Endothelial cell of umbilical vein (primary cell): Measurements from ENCODE around the gene NKX6-2. TPM values are rescaled to one million over a fixed set of nuclear protein-coding genes. Genes with fewer than 3 reads are reported as not detected.

Experiments
- BruUV-seq: library from RNA; stranded (reverse); fragments of 400-500 nt; replicated peaks from 2 replicates; lab custom pipeline; 2021; lab: Mats Ljungman, UMichigan
- CTCF ChIA-PET: fragments of 300-600, 350-600 bp; sonication (Branson Sonifier 250); formaldehyde crosslinking; loops from one replicate; lab custom pipeline; 2021; ENCODE audit warnings: antibody characterized with exemption, inconsistent platforms; lab: Charles Lee
- POLR2A ChIA-PET: fragments of 300-600, 350-600 bp; sonication (Branson Sonifier 250); formaldehyde crosslinking; loops from one replicate; lab custom pipeline; 2021; ENCODE audit warnings: antibody characterized with exemption, inconsistent platforms; lab: Charles Lee
- DNase-seq: peaks from one replicate; pipeline ENCODE4 v3.0.0-alpha.2; 2011; ENCODE audit warnings: low read depth, low spot score
- FAIRE-seq: peaks from 2 replicates; lab custom pipeline; 2011; peaks lifted over from hg19 to GRCh38; lab: Jason Lieb, UNC
- H2AFZ ChIP-seq: 2 replicates; pipeline ENCODE4 v1.6.0; 2012; ENCODE audit warnings: low read depth, low read length, control low read depth, inconsistent platforms
- H3K27ac ChIP-seq: 2 replicates; pipeline ENCODE4 v1.5.1; 2011; ENCODE audit warnings: low read depth, mild to moderate bottlenecking, control low read depth, low read length, moderate library complexity; ENCODE audit not compliant: insufficient read depth
- H3K27me3 ChIP-seq, 2 experiments: 2 replicates each; pipeline versions ENCODE4 v1.6.0 to v1.6.1; 2011; ENCODE audit warnings: low read length in 2 of 2, mixed read lengths in 1 of 2; ENCODE audit not compliant: control insufficient read depth in 2 of 2, insufficient read depth in 2 of 2
- H3K36me3 ChIP-seq, 2 experiments: 2 replicates in 1 of 2; 3 replicates in 1 of 2; pipeline ENCODE4 v1.5.1; 2011; ENCODE audit warnings: low read length in 2 of 2, mild to moderate bottlenecking in 1 of 2, moderate library complexity in 1 of 2; ENCODE audit not compliant: control insufficient read depth in 2 of 2, insufficient read depth in 2 of 2; ENCODE audit errors: extremely low read depth in 1 of 2
- H3K4me1 ChIP-seq: 3 replicates; pipeline ENCODE4 v1.5.1; 2011; ENCODE audit warnings: mild to moderate bottlenecking, low read length; ENCODE audit not compliant: control insufficient read depth, insufficient read depth; ENCODE audit errors: extremely low read depth
- H3K4me2 ChIP-seq: 2 replicates; pipeline ENCODE4 v1.6.1; 2011; ENCODE audit warnings: low read length, control low read depth, mixed read lengths; ENCODE audit not compliant: insufficient read depth
- H3K4me3 ChIP-seq, 3 experiments: fragments of 200-600 bp in 1 of 3; sonication (generic), shearing (Covaris generic) in 1 of 3; replicated peaks in 1 of 3; 2 replicates each; pipeline ENCODE4 v1.5.1; 2011 to 2016; ENCODE audit warnings: control low read depth in 3 of 3, low read length in 3 of 3, mild to moderate bottlenecking in 2 of 3, inconsistent platforms in 1 of 3, low read depth in 1 of 3, moderate library complexity in 1 of 3; ENCODE audit not compliant: insufficient read depth in 1 of 3
- H3K79me2 ChIP-seq: 2 replicates; pipeline ENCODE4 v1.6.0; 2012; ENCODE audit warnings: low read length, inconsistent platforms; ENCODE audit not compliant: control insufficient read depth, insufficient read depth
- H3K9ac ChIP-seq: replicated peaks from 2 replicates; pipeline ENCODE3; 2011; ENCODE audit warnings: low read length, control low read depth; ENCODE audit not compliant: insufficient read depth; ENCODE audit errors: extremely low read depth
- H3K9me1 ChIP-seq: replicated peaks from 3 replicates; pipeline ENCODE4 v1.6.0; 2011; ENCODE audit warnings: mild to moderate bottlenecking, low read length; ENCODE audit not compliant: control insufficient read depth, insufficient read depth; ENCODE audit errors: extremely low read depth
- H3K9me3 ChIP-seq: replicated peaks from 2 replicates; pipeline ENCODE4 v1.5.1; 2012; ENCODE audit warnings: low read length, inconsistent platforms; ENCODE audit not compliant: control insufficient read depth, insufficient read depth
- H4K20me1 ChIP-seq: replicated peaks from 2 replicates; pipeline ENCODE3; 2011; ENCODE audit warnings: mild to moderate bottlenecking, low read length; ENCODE audit not compliant: control insufficient read depth, insufficient read depth; ENCODE audit errors: extremely low read depth
- CTCF ChIP-seq, 2 donors: IDR thresholded peaks; 1 replicate in 1 of 2; 2 replicates in 1 of 2; pipeline ENCODE4 v1.5.1; 2011; ENCODE audit warnings: low read length in 2 of 2, mild to moderate bottlenecking in 2 of 2, moderate library complexity in 2 of 2, control low read depth in 1 of 2, inconsistent platforms in 1 of 2, low read depth in 1 of 2; ENCODE audit not compliant: insufficient read depth in 1 of 2; ENCODE audit errors: extremely low read depth in 1 of 2
- EZH2 ChIP-seq: IDR thresholded peaks from 2 replicates; pipeline ENCODE4 v1.6.1; 2012; ENCODE audit warnings: borderline replicate concordance, low read depth, mild to moderate bottlenecking, moderate library complexity, low read length, inconsistent platforms; ENCODE audit not compliant: severe bottlenecking
- FOS ChIP-seq: IDR thresholded peaks from 2 replicates; pipeline ENCODE4 v1.6.1; 2011; ENCODE audit warnings: mild to moderate bottlenecking, low read length, moderate library complexity, borderline replicate concordance; ENCODE audit not compliant: insufficient read depth
- GATA2 ChIP-seq: IDR thresholded peaks from 2 replicates; pipeline ENCODE4 v1.7.0; 2011; ENCODE audit warnings: low read depth, mild to moderate bottlenecking, moderate library complexity, mixed read lengths, low read length; ENCODE audit not compliant: insufficient read length, insufficient read depth
- JUN ChIP-seq: IDR thresholded peaks from 2 replicates; pipeline ENCODE4 v1.6.1; 2011; ENCODE audit warnings: borderline replicate concordance, low read depth; ENCODE audit not compliant: insufficient read length, insufficient read depth
- MYC ChIP-seq: IDR thresholded peaks from one replicate; pipeline ENCODE4 v1.6.1; 2011; ENCODE audit warnings: mild to moderate bottlenecking, low read depth, low read length
- POLR2A ChIP-seq: IDR thresholded peaks from 2 replicates; pipeline ENCODE4 v1.6.1; 2012; ENCODE audit warnings: low read depth, mild to moderate bottlenecking, control low read depth, low read length
- POLR2AphosphoS5 ChIP-seq: IDR thresholded peaks from 2 replicates; pipeline ENCODE4 v1.6.1; 2012; ENCODE audit warnings: low read depth, mild to moderate bottlenecking, control low read depth, low read length, moderate library complexity; ENCODE audit not compliant: insufficient read depth
- dilution Hi-C: fragments of 300-500 bp; cut with MboI; formaldehyde crosslinking; loops from one replicate; pipeline ENCODE4 v1.15.0; 2019; ENCODE audit warnings: low sequenced_read_pairs; ENCODE audit not compliant: extremely low pct_ligation_motif_present
- intact Hi-C: fragments of 100-400 bp; cut with micrococcal nuclease; formaldehyde crosslinking; loops from one replicate; pipeline ENCODE4 v1.10.0; 2022
- polyA plus RNA-seq, 4 experiments: library from polyadenylated mRNA; depleted of rRNA in 3 of 4; stranded (reverse) in 3 of 4; unstranded in 1 of 4; fragments of >200 nt; gene quantifications; 2 replicates each; pipeline versions ENCODE4 v1.2.1 to v1.2.3, GENCODE V29; 2011 to 2012; ENCODE audit warnings: missing spikeins in 1 of 4
- total RNA-seq: library from RNA; stranded (reverse); gene quantifications from 2 replicates; pipeline ENCODE4 v1.2.3, GENCODE V29; 2021
- TF ChIP-seq, protein P1 (sequence below): IDR thresholded peaks from 2 replicates; pipeline ENCODE4 v1.6.1; 2011; ENCODE audit not compliant: insufficient read depth, insufficient read length

Gene NKX6-2
- total and polyA plus RNA-seq, 2 donors (not counting 3 experiments of a cell fraction or from before 2014, with no cell fraction given) = not detected

GRCh38 chr10:132780356-132780755, 5.6 kb downstream of the NKX6-2 start:
- TF ChIP-seq CTCF (IDR thresholded peaks at IDR 0.05; ENCODE audit: extremely low read depth in 1 of 2, insufficient read depth in 1 of 2, low read depth in 1 of 2, low read length in 2 of 2) (no peak), FOS (no peak)
- Histone ChIP-seq H3K79me2 (no peaks in the 10 kb centered on the region), H3K27ac (no peak overlapping the region), H3K9me3 (no peaks in the 10 kb centered on the region), H3K36me3 (no peaks in the 10 kb centered on the region), H3K9ac (no peak overlapping the region), H4K20me1 (no peaks in the 10 kb centered on the region), H3K4me1 (no peaks in the 10 kb centered on the region), H3K9me1 (no peaks in the 10 kb centered on the region), H3K4me3 (no peak overlapping the region), H3K4me2 (no peak overlapping the region), H2AFZ (no peak overlapping the region), H3K27me3 (peaks cover 13 to 22% of the 10 kb centered on the region in 2 experiments)
- no peak for DNase-seq
- BruUV-seq = no TSS peak
- CTCF ChIA-PET = interaction anchor here (1.2 kb wide), 1 partner anchor 125 kb away, joined by 6 read pairs; no protein-coding TSS in a partner anchor
- POLR2A ChIA-PET = no interaction called here
- FAIRE-seq = no peak
- intact Hi-C loops = no loop called here
- dilution Hi-C loops = no loop called here

GRCh38 chr10:132779549-132780294, 6.2 kb downstream of the NKX6-2 start:
- FAIRE-seq (no peak), DNase-seq (no peak)
- no peak overlapping the region for H3K27ac ChIP-seq
- intact Hi-C loops (no loop called here), dilution Hi-C loops (no loop called here)
- no peaks in the 10 kb centered on the region for H3K36me3 ChIP-seq
- ChIA-PET CTCF (interaction anchor here (1.2 kb wide), 1 partner anchor 125 kb away, joined by 6 read pairs; no protein-coding TSS in a partner anchor), POLR2A (no interaction called here)
- no peak overlapping the region for H3K4me3 ChIP-seq
- H3K27me3 ChIP-seq = peaks cover 13 to 16% of the 10 kb centered on the region in 2 experiments
- BruUV-seq = no TSS peak
- H3K9me3 ChIP-seq = no peaks in the 10 kb centered on the region
- no peaks in the 10 kb centered on the region for H4K20me1 ChIP-seq
- no peak overlapping the region for H3K4me2 ChIP-seq
- H3K79me2 ChIP-seq = no peaks in the 10 kb centered on the region
- TF ChIP-seq GATA2 (no peak), POLR2AphosphoS5 (no peak), MYC (no peak), POLR2A (no peak), JUN (no peak), EZH2 (no peak), CTCF (IDR thresholded peaks at IDR 0.05; ENCODE audit: extremely low read depth in 1 of 2, insufficient read depth in 1 of 2, low read depth in 1 of 2, low read length in 2 of 2) (no peak), FOS (no peak)
- TF ChIP-seq, protein P1, sequence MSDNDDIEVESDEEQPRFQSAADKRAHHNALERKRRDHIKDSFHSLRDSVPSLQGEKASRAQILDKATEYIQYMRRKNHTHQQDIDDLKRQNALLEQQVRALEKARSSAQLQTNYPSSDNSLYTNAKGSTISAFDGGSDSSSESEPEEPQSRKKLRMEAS = no peak
- H3K9ac ChIP-seq = no peak overlapping the region
- H3K4me1 ChIP-seq = no peaks in the 10 kb centered on the region
- H2AFZ ChIP-seq = no peak overlapping the region
- no peaks in the 10 kb centered on the region for H3K9me1 ChIP-seq
